Mucosa of stomach (tissue), 1 donor: Measurements from ENCODE around the gene IDE.
"Not testable (repeated sequence)": the region's sequence is repeated elsewhere in the genome, so short reads cannot be mapped to it uniquely, and the experiment has no call there.

Source experiments
- H3K27me3 ChIP-seq: one replicate; pipeline ENCODE4 v1.7.0; 2013; ENCODE audit warnings: mild to moderate bottlenecking, low read length; ENCODE audit not compliant: control insufficient read depth, insufficient read depth
- H3K36me3 ChIP-seq: one replicate; pipeline ENCODE4 v1.7.0; 2013; ENCODE audit warnings: low read length; ENCODE audit not compliant: control insufficient read depth, insufficient read depth
- H3K4me1 ChIP-seq: one replicate; pipeline ENCODE4 v1.7.0; 2013; ENCODE audit warnings: mild to moderate bottlenecking, low read length; ENCODE audit not compliant: control insufficient read depth, insufficient read depth
- H3K4me3 ChIP-seq: one replicate; pipeline ENCODE4 v1.7.0; 2013; ENCODE audit warnings: low read length
- H3K9ac ChIP-seq: one replicate; pipeline ENCODE4 v1.7.0; 2013; ENCODE audit warnings: mild to moderate bottlenecking, low read length, moderate library complexity
- H3K9me3 ChIP-seq: one replicate; pipeline ENCODE4 v1.7.0; 2013; ENCODE audit warnings: mild to moderate bottlenecking, low read length, moderate library complexity; ENCODE audit not compliant: control insufficient read depth
- donor health status: Pancreatic carcinoma.

The IDE gene

GRCh38 chr10:92407305-92408016 lies 166.4 kb downstream of the IDE start:
- H3K4me1 ChIP-seq, result no peaks in the 10 kb centered on the region
- H3K9ac ChIP-seq, result no peak overlapping the region
- H3K9me3 ChIP-seq, result no peaks in the 10 kb centered on the region
- no peaks in the 10 kb centered on the region for H3K36me3 ChIP-seq
- no peak overlapping the region for H3K4me3 ChIP-seq
- no peaks in the 10 kb centered on the region for H3K27me3 ChIP-seq

GRCh38 chr10:92405419-92405924 lies 168.4 kb downstream of the IDE start:
- Histone ChIP-seq H3K9me3 (no peaks in the 10 kb centered on the region), H3K27me3 (no peaks in the 10 kb centered on the region), H3K4me3 (no peak overlapping the region), H3K4me1 (no peaks in the 10 kb centered on the region), H3K36me3 (no peaks in the 10 kb centered on the region), H3K9ac (no peak overlapping the region)

- H3K9ac ChIP-seq, result no peak overlapping the region
- no peak overlapping the region for H3K4me3 ChIP-seq
- H3K9me3 ChIP-seq, result no peaks in the 10 kb centered on the region
- H3K36me3 ChIP-seq, result no peaks in the 10 kb centered on the region
- no peaks in the 10 kb centered on the region for H3K27me3 ChIP-seq
- no peaks in the 10 kb centered on the region for H3K4me1 ChIP-seq
Observed at GRCh38 chr10:92404612-92405418, 169.1 kb downstream of the IDE start.

- H3K27me3 ChIP-seq, H3K9ac ChIP-seq, H3K9me3 ChIP-seq, H3K36me3 ChIP-seq, H3K4me1 ChIP-seq, H3K4me3 ChIP-seq: not testable (repeated sequence)
Observed at GRCh38 chr10:92402234-92402633, 171.7 kb downstream of the IDE start.
